Brain pericyte (primary cell): ENCODE data around the gene PATJ.
"Not testable (repeated sequence)": the region's sequence is repeated elsewhere in the genome, so short reads cannot be mapped to it uniquely, and the experiment has no call there.

Source experiments
- DNase-seq: peaks from one replicate; pipeline ENCODE4 v3.0.0-alpha.2; 2012; ENCODE audit warnings: low read depth, low spot score

Gene PATJ

DNA sequence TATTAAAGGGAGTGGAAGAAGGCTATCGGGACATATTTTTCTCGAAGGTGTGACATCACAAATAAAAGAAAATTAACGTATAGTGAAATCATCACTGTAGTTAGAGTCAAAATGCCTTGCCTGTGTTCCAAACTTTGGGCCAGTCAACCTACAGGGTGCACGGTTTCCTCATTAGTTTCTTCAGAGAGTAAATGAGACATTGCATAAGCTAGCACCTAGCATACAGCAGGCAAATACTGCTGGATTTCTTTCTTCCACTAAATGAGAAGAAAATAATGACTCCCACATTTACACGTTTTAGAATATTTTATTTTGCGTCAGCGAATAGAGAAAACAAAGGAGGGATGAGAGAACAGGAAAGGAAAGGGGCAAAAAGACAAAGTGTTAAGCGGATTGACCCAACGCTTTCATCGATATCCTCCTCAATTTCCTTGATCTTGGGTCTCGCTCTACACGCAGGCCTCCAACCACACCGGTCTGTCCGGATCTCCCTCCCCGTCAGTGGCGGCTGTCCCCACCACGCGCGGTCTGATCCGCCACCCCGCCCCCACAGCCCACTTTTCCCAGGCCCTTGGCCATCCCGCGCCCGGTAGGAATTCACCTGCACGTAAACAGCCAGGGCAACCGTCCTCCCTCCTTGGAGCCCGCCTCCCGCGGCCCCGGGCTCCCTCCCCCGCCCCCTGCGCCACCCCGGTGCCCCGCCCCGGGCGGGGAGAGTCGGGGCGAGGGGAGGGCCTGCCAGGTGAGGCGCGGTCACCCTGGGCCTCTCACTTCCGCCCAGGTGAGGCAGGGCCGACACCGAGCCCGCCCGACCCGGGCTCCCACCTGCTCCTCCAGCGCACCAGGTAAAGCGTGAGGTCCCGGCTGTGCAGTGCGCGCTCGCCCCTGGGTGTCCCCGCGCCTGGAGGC is at the start of gene PATJ:
Gene PATJ (plus strand): TSS at position 770 of the 909 bp plus-strand sequence. CDS start 20,413 bp downstream, outside the sequence.
- DNase-seq: no peak

DNA sequence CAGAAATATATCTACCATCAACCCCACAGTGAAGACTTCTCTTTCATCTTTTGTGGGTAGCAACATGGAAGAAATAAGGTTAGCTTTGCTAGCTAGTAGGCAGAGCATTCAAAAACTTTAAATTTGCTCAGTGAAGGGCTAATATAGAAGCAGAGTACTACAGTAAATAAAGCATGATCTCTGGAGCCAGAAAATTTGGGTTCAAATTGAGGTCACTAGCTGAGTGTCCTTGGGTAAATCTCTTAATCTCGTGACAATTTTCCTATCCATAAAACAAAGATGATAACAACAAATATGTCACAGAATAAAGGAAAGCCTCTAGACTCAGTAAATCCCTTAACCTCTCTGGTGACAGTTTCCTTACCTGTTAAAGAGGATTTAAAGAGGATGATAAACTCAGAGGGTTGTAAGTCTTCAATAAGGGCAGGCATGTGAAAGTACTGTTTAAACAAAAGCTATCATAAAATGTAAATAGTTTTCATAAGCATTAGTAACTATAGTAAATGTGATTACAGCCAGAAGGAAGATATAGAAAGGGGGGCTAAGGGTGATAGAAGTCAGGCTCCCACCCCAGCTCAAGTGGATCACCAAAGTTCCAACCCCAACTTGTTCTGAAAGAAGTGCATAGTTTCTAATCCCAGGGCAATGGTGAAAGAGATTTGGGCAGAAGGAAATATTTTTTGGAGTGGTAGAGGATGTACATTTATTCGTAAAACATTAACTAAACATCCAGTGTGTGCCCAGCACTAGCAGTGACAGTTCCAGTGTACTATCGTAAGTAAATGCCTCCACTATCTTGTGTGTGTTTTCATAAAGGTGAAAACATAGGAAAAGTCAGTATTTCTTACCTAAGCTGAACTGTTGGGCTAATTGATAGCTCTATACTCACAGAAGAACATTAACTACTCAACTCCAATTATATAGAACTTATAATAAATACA is 42.1 kb upstream of the PATJ start:
- DNase-seq: no peak

GRCh38 chr1:61708953-61709907 is 33.0 kb upstream of the PATJ start:
- DNase-seq: no peak

DNA sequence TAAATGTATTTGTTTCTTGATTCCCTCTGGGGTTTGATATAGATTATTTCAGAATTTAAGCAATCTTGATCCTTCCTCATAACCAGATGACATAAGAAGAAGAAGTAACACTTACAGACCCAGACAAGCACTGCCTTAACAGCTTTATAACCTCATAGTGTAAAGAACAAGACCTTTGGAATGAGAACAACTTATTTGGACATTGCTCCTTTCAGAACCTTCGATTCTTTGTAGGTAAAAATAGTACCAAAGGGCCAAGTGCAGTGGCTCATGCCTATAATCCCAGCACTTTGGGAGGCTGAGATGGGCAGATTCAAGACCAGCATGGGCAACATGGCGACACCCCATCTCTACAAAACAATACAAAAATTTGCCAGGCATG is 32.4 kb upstream of the PATJ start:
- no peak for DNase-seq

DNA sequence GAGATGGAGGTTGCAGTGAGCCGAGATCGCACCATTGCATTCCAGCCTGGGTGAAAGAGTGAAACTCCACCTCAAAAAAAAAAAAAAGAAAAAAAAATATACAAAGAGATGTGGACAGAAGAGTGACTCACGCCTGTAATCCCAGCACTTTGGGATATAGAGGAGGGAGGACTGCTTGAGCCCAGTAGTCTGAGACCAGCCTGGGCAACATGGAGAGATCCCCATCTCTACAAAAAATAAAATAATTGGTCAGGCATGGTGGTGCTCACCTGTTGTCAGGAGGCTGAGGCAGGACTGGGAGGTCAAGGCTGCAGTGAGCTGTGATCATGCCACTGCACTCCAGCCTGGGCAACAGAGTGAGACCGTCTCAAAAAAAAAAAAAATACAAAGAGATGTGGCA is 31.0 kb upstream of the PATJ start:
- not testable (repeated sequence) for DNase-seq

DNA sequence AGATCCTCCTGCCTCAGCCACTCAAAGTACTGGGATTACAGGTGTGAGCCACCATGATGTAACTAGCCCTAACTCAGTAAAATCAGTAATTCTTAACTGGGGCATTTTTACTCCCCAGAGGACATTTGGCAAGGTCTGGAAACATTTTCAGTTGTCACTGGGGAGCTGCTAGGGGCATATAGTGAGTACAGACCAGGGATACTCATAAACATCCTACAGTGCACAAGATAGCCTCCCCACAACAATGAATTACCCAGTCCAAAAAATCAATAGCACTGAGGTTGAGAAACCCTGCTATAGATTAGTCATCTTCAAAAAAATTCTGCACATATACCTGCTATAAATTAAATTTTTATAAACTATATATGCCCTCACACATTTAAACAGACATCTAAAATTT is 30.3 kb upstream of the PATJ start:
- DNase-seq: no peak

DNA sequence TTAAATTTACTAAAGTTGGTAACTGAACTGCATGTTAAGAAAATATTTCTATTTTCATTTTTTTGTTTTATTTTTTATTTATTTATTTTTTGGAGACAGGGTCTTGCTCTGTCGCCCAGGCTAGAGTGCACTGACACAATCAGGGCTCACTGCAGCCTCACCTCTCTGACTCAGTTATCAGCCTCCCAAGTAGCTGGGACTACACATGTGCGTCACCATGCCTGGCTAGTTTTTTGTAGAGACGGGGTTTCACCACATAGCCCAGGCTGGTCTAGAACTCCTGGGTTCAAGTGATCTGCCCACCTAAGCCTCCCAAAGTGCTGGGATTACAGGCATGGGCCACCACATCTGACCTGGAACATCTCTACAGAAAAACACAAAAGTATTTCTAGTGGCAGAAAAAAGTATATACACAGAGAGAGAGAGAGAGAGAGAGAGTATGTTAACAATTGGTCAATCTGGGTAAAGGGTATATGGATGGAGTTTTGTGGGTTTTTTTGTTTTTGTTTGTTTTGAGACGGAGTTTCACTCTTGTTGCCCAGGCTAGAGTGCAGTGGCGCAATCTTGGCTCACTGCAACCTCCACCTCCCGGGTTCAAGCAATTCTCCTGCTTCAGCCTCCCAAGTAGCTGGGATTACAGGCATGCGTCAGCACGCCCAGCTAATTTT is 23.1 kb upstream of the PATJ start:
- not testable (repeated sequence) for DNase-seq

DNA sequence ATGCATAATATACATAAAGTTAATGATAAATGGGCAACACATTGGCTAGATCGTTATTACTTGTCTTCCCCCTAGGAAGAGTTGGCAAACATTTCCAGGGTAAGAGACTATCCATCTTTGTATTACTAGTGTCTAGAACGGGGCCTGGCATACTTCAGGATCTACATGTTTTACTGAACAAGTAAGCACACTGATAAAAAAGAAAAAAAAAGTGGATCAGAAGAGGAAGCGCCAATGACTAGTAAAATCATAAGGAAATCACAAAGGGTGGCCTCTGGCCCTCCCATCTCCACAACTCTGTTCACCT is 17.8 kb upstream of the PATJ start:
- DNase-seq: no peak

- peak; percentile 55 for DNase-seq
Measured at GRCh38 chr1:61724813-61725694, 17.2 kb upstream of the PATJ start, which contains the start of gene TM2D1. TSS of gene TM2D1 (minus strand) at chr1:61725141. CDS start at chr1:61725120, 21 bp downstream.

- no peak for DNase-seq
Measured at GRCh38 chr1:61727544-61727943, 14.7 kb upstream of the PATJ start.

DNA sequence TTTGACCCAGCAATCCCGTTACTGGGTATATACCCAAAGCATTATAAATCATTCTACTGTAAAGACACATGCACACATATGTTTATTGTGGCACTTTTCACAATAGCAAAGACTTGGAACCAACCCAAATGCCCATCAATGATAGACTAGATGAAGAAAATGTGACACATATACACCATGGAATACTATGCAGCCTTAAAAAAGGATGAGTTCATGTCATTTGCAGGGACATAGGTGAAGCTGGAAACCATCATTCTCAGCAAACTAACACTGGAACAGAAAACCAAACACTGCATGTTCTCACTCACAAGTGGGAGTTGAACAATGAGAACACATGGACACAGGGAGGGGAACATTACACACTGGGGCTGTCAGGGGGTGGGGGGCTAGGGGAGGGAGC is 11.6 kb upstream of the PATJ start:
- DNase-seq: not testable (repeated sequence)

DNA sequence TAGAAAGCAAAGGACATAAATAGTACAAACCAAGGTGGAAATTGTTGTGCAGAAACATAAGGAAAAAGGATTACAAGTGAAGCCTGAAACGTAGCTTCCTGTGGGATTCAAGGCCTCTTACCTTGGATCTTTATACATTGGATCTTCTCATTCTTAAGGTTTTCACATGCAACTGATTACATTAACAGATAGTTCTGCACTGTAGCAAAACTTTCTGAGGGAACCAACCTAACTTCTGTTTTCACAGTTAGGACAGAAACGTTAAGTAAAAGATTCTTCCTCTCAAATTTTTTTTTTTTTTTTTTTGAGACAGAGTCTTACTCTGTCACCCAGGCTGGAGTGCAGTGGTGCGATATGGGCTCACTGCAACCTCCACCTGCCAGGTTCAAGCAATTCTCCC is 9.6 kb upstream of the PATJ start:
- no peak for DNase-seq

DNA sequence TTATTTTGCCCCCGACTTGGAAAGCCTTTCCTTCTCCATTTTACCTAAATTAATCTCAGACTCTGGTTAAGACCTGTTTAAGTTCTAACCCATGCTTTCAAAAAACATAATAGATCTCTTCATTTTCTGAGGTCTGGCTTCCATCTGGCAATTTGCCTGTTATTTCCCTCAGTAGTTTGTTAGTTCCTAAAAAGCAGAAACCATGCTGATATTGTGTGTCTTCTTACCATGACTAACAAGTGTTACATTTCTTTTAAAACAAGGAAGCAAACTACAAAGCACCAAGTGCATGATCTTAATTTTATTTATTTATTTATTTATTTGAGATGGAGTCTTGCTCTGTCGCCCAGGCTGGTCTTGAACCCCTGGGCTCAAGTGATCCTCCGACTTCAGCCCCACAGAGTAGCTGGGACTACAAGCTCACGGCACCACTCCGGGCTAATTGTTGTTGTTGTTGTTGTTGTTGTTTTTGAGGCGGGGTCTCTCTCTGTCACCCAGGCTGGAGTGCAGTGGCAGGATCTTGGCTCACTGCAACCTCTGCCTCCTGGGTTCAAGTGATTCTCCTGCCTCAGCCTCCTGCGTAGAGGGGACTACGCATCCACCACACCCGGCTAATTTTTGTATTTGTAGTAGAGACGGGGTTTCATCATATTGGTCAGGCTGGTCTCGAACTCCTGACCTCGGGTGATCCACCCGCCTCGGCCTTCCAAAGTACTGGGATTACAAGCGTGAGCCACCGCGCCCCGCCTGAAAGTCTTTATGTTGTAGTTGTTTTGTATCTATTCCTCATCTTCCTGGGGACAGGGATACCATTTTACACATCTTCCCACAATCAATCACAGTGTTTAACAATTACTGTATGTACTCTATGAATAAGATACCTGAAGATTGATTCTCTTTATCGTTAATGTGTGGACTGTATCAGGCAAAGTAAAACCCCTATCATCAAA is 1.3 kb upstream of the PATJ start:
- DNase-seq: no peak

- DNase-seq: no peak
Measured at GRCh38 chr1:61742620-61743430, 545 bp downstream of the PATJ start.

- DNase-seq: no peak
Measured at GRCh38 chr1:61743431-61743705, 1.1 kb downstream of the PATJ start.

DNA sequence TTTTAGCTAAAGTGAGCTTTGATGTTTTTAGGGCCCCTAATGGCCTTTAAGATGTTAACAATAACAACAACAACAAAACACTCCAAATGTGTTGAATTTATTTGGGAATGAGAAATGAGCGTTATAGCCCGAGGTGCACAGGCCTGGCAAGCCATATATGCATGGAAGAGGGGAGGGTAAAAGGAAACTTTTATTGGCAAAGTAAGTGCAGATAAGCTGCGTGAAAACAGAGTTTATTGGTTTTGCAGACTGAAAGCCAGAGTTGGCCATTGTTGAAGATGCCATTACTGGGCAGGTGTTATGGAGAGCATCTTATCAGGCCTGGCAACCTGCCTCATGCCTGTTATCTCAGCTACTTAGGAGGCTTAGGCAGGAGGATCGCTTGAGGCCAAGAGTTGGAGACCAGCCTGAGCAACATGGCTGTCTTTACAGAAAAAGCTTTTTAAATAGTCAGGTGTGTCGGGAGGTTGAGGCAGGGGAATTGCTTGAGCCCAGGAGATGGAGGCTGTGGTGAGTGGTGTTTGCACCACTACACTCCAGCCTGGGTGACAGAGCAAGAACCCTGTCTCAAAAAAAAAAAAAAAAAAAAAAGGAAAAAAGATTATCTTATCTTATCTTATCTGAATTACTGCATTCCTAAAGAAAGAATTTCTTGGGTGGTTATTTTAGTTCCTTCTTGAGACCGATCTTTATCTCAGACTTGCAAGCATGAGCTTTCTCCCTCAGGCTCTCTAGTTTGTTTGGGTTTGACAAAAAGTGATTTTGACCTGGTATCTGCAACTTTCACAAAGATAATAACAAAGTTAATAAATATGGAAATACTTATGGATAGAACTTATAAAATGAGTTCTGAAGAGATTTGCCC is 1.7 kb downstream of the PATJ start:
- DNase-seq: no peak

DNA sequence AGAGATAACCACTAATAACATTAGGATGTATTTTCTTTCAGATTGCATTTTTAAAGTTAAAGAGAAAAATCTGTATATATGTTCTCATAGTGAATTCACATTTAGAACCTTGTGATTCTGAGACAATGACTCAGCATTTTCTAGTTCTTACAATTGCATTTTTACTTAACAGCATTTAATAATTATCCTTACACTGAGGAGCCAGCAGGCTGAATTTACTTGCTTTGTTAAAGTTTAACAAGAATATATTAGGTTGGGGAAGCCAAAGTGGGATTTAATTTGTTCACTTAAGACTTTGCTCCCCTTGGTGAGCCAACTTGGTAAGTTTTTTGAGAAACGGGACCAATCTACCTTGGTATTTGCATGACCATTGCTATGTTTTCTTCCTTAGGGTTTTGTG is 4.5 kb downstream of the PATJ start:
- no peak for DNase-seq
